ENCODE data around the gene KCNQ1. TPM values are rescaled to one million over a fixed set of nuclear protein-coding genes. Genes with fewer than 3 reads are reported as not detected.
A peak's percentile ranks its signal among the peaks of the same experiment; 100 is the strongest.

Gene KCNQ1
- polyA plus RNA-seq, 1 of the 3 experiments (the other 2 are of a cell fraction): 0.05 TPM

DNA sequence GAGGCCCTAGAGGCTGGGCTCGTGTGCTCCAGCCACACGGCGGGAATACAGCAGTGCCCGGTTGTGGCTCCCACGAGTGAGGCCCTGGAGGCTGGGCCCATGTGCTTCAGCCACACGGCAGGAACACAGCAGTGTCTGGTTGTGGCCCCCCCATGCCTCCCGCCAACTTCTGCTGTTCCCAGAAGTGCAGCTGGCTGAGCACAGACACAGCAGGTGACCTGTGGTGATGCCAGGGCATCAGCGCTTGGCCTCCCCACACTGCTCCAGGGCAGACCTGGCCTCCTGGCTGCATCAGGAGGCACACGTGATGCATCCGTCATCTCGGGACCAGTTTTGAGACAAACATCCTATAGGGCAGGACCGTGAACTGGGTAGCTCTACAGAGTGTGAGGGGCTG, 144.7 kb downstream of the KCNQ1 start (continued):
- TF ChIP-seq, protein P1, sequence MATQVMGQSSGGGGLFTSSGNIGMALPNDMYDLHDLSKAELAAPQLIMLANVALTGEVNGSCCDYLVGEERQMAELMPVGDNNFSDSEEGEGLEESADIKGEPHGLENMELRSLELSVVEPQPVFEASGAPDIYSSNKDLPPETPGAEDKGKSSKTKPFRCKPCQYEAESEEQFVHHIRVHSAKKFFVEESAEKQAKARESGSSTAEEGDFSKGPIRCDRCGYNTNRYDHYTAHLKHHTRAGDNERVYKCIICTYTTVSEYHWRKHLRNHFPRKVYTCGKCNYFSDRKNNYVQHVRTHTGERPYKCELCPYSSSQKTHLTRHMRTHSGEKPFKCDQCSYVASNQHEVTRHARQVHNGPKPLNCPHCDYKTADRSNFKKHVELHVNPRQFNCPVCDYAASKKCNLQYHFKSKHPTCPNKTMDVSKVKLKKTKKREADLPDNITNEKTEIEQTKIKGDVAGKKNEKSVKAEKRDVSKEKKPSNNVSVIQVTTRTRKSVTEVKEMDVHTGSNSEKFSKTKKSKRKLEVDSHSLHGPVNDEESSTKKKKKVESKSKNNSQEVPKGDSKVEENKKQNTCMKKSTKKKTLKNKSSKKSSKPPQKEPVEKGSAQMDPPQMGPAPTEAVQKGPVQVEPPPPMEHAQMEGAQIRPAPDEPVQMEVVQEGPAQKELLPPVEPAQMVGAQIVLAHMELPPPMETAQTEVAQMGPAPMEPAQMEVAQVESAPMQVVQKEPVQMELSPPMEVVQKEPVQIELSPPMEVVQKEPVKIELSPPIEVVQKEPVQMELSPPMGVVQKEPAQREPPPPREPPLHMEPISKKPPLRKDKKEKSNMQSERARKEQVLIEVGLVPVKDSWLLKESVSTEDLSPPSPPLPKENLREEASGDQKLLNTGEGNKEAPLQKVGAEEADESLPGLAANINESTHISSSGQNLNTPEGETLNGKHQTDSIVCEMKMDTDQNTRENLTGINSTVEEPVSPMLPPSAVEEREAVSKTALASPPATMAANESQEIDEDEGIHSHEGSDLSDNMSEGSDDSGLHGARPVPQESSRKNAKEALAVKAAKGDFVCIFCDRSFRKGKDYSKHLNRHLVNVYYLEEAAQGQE (IDR thresholded peaks at IDR 0.05; ENCODE audit: low read depth, low read length): no peak
- TF ChIP-seq, protein P2, sequence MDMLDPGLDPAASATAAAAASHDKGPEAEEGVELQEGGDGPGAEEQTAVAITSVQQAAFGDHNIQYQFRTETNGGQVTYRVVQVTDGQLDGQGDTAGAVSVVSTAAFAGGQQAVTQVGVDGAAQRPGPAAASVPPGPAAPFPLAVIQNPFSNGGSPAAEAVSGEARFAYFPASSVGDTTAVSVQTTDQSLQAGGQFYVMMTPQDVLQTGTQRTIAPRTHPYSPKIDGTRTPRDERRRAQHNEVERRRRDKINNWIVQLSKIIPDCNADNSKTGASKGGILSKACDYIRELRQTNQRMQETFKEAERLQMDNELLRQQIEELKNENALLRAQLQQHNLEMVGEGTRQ (IDR thresholded peaks at IDR 0.05; ENCODE audit: borderline replicate concordance, low read depth, low read length): no peak
- TF ChIP-seq, protein P3, sequence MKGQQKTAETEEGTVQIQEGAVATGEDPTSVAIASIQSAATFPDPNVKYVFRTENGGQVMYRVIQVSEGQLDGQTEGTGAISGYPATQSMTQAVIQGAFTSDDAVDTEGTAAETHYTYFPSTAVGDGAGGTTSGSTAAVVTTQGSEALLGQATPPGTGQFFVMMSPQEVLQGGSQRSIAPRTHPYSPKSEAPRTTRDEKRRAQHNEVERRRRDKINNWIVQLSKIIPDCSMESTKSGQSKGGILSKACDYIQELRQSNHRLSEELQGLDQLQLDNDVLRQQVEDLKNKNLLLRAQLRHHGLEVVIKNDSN (IDR thresholded peaks at IDR 0.05; ENCODE audit: borderline replicate concordance, low read depth): no peak
- TF ChIP-seq TCF12 (IDR thresholded peaks at IDR 0.05) (no peak), FOSL2 (IDR thresholded peaks at IDR 0.05; ENCODE audit: borderline replicate concordance, low read depth) (no peak), ELF1 (IDR thresholded peaks at IDR 0.05) (no peak)

DNA sequence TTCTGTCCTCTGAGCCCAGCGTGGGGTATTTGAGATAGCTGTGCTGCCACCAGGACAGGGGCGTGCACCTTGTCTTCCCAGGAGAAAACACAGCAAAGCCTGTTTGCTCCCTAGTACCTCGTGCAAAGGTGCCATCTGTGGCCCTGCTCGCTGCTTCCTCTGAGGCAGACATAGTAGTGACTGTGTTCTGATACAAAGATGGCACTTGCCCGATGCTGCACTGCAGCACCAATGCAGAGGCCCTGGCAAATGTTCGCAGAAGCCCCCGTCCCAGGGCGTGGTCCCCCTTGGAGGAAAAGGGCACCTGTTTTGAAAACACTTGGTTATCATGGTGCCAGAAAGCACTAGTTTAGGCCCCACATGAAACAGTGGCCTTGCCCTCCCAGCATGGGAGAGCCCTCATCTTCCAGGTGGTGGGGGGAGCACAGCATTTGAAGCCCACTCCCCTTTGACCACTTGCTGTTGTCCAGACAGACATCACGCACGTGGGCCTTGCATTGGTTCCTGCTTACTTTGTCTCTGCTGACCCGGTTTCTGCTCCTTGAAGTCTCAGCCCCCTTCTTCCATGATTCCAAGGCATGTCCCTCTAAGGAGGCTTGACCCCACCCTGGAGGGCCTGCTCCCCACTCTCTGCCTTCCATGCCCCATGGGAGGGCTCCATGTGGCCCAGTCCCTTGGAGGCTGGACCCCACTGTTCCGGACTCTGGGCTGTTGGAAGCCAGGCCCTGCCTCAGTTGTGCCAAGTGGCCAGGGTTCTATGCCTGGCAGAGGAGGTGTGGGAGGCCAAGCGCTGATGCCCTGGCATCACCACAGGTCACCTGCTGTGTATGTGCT, 145.5 kb downstream of the KCNQ1 start:
- Histone ChIP-seq H3F3A (replicated peaks; ENCODE audit: insufficient read depth) (no peaks in the 10 kb centered on the region), H2AFZ (ENCODE audit: low read depth) (no peak overlapping the region), H3K27me3 (ENCODE audit: insufficient read depth) (no peaks in the 10 kb centered on the region), H3K27ac (ENCODE audit: low read depth in 2 of 2, low read length in 1 of 2) (no peak overlapping the region), H4K20me1 (ENCODE audit: insufficient read depth) (no peaks in the 10 kb centered on the region), H3K9me2 (no peaks in the 10 kb centered on the region), H3K9me3 (no peaks in the 10 kb centered on the region), H3K4me3 (ENCODE audit: low read depth in 2 of 2, low read length in 1 of 2) (no peak overlapping the region), H3K9ac (no peak overlapping the region), H3K4me1 (ENCODE audit: control insufficient read depth in 1 of 2, insufficient read depth in 2 of 2, low read depth in 1 of 2, low read length in 1 of 2) (peaks cover 0 to 22% of the 10 kb centered on the region in 2 experiments; a peak in 1 of 4 replicates), H3K4me2 (no peak overlapping the region), H3K36me3 (replicated peaks in 1 of 2; ENCODE audit: control insufficient read depth in 1 of 2, insufficient read depth in 2 of 2, low read length in 1 of 2) (no peaks in the 10 kb centered on the region), H3K79me2 (ENCODE audit: insufficient read depth) (no peaks in the 10 kb centered on the region)
- 35% methylated on average over 8 of the region's 13 CpGs for WGBS (ENCODE audit: low lambda C conversion rate)
- ChIA-PET POLR2A (no interaction called here), CTCF (no interaction called here)
- peak; percentile 12 for DNase-seq
- TF ChIP-seq SMC3 (IDR thresholded peaks at IDR 0.05; ENCODE audit: low read depth, low read length): no peak
- TF ChIP-seq, protein P4, sequence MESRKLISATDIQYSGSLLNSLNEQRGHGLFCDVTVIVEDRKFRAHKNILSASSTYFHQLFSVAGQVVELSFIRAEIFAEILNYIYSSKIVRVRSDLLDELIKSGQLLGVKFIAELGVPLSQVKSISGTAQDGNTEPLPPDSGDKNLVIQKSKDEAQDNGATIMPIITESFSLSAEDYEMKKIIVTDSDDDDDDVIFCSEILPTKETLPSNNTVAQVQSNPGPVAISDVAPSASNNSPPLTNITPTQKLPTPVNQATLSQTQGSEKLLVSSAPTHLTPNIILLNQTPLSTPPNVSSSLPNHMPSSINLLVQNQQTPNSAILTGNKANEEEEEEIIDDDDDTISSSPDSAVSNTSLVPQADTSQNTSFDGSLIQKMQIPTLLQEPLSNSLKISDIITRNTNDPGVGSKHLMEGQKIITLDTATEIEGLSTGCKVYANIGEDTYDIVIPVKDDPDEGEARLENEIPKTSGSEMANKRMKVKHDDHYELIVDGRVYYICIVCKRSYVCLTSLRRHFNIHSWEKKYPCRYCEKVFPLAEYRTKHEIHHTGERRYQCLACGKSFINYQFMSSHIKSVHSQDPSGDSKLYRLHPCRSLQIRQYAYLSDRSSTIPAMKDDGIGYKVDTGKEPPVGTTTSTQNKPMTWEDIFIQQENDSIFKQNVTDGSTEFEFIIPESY (IDR thresholded peaks at IDR 0.05; ENCODE audit: borderline replicate concordance, low read depth): no peak
- TF ChIP-seq, protein P5, sequence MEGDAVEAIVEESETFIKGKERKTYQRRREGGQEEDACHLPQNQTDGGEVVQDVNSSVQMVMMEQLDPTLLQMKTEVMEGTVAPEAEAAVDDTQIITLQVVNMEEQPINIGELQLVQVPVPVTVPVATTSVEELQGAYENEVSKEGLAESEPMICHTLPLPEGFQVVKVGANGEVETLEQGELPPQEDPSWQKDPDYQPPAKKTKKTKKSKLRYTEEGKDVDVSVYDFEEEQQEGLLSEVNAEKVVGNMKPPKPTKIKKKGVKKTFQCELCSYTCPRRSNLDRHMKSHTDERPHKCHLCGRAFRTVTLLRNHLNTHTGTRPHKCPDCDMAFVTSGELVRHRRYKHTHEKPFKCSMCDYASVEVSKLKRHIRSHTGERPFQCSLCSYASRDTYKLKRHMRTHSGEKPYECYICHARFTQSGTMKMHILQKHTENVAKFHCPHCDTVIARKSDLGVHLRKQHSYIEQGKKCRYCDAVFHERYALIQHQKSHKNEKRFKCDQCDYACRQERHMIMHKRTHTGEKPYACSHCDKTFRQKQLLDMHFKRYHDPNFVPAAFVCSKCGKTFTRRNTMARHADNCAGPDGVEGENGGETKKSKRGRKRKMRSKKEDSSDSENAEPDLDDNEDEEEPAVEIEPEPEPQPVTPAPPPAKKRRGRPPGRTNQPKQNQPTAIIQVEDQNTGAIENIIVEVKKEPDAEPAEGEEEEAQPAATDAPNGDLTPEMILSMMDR (IDR thresholded peaks at IDR 0.05): no peak

All from SK-N-SH (cell line).